Loucy (cell line): ENCODE results near the gene MRPL34.

Experiments used
- H2AFZ ChIP-seq: fragments of 200-600 bp; sonication (generic); 2 replicates; pipeline ENCODE4 v1.6.0; 2016; ENCODE audit warnings: antibody characterized with exemption, mild to moderate bottlenecking, low read length, moderate library complexity
- H3F3A ChIP-seq: fragments of 200-600 bp; 2 replicates; pipeline ENCODE4 v1.6.0; 2016; ENCODE audit warnings: antibody characterized with exemption, low read depth, mild to moderate bottlenecking
- H3K27me3 ChIP-seq: fragments of 200-600 bp; sonication (generic); 2 replicates; pipeline ENCODE4 v1.6.1; 2014; ENCODE audit warnings: low read length, mild to moderate bottlenecking; ENCODE audit not compliant: insufficient read depth, poor library complexity, severe bottlenecking
- H3K36me3 ChIP-seq: fragments of 200-600 bp; sonication (generic); 2 replicates; pipeline ENCODE4 v1.6.1; 2016; ENCODE audit warnings: low read length; ENCODE audit not compliant: insufficient read depth
- H3K4me1 ChIP-seq: fragments of 200-600 bp; sonication (generic); 2 replicates; pipeline ENCODE4 v1.5.1; 2014; ENCODE audit warnings: low read length, mild to moderate bottlenecking; ENCODE audit not compliant: insufficient read depth, poor library complexity, severe bottlenecking
- H3K4me2 ChIP-seq: fragments of 200-600 bp; sonication (generic); 2 replicates; pipeline ENCODE4 v1.6.0; 2014; ENCODE audit warnings: antibody characterized with exemption, low read length, low read depth, mild to moderate bottlenecking; ENCODE audit not compliant: poor library complexity, severe bottlenecking
- H3K4me3 ChIP-seq: fragments of 200-600 bp; sonication (generic); 2 replicates; pipeline ENCODE4 v1.5.1; 2014; ENCODE audit warnings: low read length, mild to moderate bottlenecking, mixed read lengths; ENCODE audit not compliant: poor library complexity, severe bottlenecking
- H3K79me2 ChIP-seq: fragments of 200-600 bp; sonication (generic); 2 replicates; pipeline ENCODE4 v1.6.1; 2014; ENCODE audit warnings: low read length; ENCODE audit not compliant: insufficient read depth
- H3K9ac ChIP-seq: fragments of 200-600 bp; sonication (generic); 2 replicates; pipeline ENCODE4 v1.6.0; 2014; ENCODE audit warnings: mild to moderate bottlenecking, low read depth, low read length, moderate library complexity; ENCODE audit not compliant: poor library complexity, severe bottlenecking
- H3K9me2 ChIP-seq: fragments of 200-600 bp; sonication (generic); replicated peaks from 2 replicates; pipeline ENCODE4 v1.6.1; 2016; ENCODE audit warnings: low read depth, low read length, mixed read lengths
- H3K9me3 ChIP-seq: fragments of 200-600 bp; sonication (generic); 2 replicates; pipeline ENCODE4 v1.6.1; 2014; ENCODE audit warnings: mild to moderate bottlenecking, antibody characterized with exemption, low read length, low read depth; ENCODE audit not compliant: insufficient read depth
- H4K20me1 ChIP-seq: fragments of 200-600 bp; sonication (generic); 2 replicates; pipeline ENCODE4 v1.6.0; 2014; ENCODE audit warnings: antibody characterized with exemption, low read length, mild to moderate bottlenecking; ENCODE audit not compliant: insufficient read depth, poor library complexity, severe bottlenecking
- EZH2phosphoT487 ChIP-seq: fragments of 200-600 bp; IDR thresholded peaks from 2 replicates; pipeline ENCODE4 v1.6.1; 2018; ENCODE audit warnings: antibody characterized with exemption, mild to moderate bottlenecking, moderate library complexity, borderline replicate concordance
- TF ChIP-seq, protein P1 (sequence below): fragments of 200-600 bp; sonication (generic); conservative IDR thresholded peaks from 2 replicates; pipeline ENCODE4 v1.5.1; 2014; ENCODE audit warnings: mild to moderate bottlenecking, antibody characterized with exemption, low read length

MRPL34 gene

DNA sequence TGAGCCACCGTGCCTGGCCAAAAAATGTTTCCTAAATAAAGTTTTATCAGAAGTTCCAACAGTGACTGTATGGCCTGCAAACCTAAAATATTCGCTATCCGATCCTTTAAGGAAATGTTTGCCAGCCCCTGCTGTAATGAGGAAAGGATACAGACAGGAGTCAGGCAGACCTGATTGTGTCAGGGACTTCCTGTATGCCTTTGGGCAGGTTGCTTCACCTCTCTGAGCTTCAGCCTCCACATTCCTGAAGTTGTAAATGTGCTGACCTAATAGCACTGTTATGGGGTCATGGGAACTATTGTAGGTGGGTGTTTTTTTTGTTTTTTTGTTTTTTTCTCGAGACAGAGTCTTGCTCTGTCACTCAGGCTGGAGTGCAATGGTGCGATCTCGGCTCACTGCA, 8.7 kb upstream of the MRPL34 start:
- Histone ChIP-seq H3K9me3 (0 out of 2 replicates have a peak, but pooled peaks cover 2% of the 10 kb centered on the region), H3K79me2 (peaks cover 12% of the 10 kb centered on the region; the same call in 1 of the 2 replicates), H3K4me3 (no peak overlapping the region), H3K9me2 (no peaks in the 10 kb centered on the region), H2AFZ (no peak overlapping the region), H3K36me3 (no peaks in the 10 kb centered on the region), H3K9ac (no peak overlapping the region), H3K4me1 (peaks cover 1% of the 10 kb centered on the region), H3K4me2 (no peak overlapping the region), H3K27me3 (no peaks in the 10 kb centered on the region), H3F3A (no peaks in the 10 kb centered on the region), H4K20me1 (no peaks in the 10 kb centered on the region)
- TF ChIP-seq, protein P1, sequence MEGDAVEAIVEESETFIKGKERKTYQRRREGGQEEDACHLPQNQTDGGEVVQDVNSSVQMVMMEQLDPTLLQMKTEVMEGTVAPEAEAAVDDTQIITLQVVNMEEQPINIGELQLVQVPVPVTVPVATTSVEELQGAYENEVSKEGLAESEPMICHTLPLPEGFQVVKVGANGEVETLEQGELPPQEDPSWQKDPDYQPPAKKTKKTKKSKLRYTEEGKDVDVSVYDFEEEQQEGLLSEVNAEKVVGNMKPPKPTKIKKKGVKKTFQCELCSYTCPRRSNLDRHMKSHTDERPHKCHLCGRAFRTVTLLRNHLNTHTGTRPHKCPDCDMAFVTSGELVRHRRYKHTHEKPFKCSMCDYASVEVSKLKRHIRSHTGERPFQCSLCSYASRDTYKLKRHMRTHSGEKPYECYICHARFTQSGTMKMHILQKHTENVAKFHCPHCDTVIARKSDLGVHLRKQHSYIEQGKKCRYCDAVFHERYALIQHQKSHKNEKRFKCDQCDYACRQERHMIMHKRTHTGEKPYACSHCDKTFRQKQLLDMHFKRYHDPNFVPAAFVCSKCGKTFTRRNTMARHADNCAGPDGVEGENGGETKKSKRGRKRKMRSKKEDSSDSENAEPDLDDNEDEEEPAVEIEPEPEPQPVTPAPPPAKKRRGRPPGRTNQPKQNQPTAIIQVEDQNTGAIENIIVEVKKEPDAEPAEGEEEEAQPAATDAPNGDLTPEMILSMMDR: no peak
- TF ChIP-seq EZH2phosphoT487: no peak

GRCh38 chr19:17300992-17301619, 4.6 kb upstream of the MRPL34 start:
- Histone ChIP-seq H3K79me2 (peaks cover 20% of the 10 kb centered on the region), H3K36me3 (no peaks in the 10 kb centered on the region), H3K4me3 (no peak overlapping the region), H3K27me3 (no peaks in the 10 kb centered on the region), H3K9me3 (0 out of 2 replicates have a peak, but pooled peaks cover 2% of the 10 kb centered on the region), H3K9ac (no peak overlapping the region), H3K4me1 (peaks cover 21% of the 10 kb centered on the region), H3K4me2 (peak overlapping the region; percentile 5), H2AFZ (no peak overlapping the region), H3F3A (peaks cover 9% of the 10 kb centered on the region; the same call in 1 of the 2 replicates), H3K9me2 (no peaks in the 10 kb centered on the region), H4K20me1 (no peaks in the 10 kb centered on the region)
- TF ChIP-seq EZH2phosphoT487: no peak
- TF ChIP-seq, protein P1: no peak

GRCh38 chr19:17302391-17303166, 3.1 kb upstream of the MRPL34 start:
- Histone ChIP-seq H3F3A (peaks cover 9% of the 10 kb centered on the region; the same call in 1 of the 2 replicates), H2AFZ (peak overlapping the region; percentile 77), H4K20me1 (no peaks in the 10 kb centered on the region), H3K9ac (peak overlapping the region; percentile 83), H3K9me3 (0 out of 2 replicates have a peak, but pooled peaks cover 2% of the 10 kb centered on the region), H3K9me2 (no peaks in the 10 kb centered on the region), H3K4me2 (peak overlapping the region; percentile 83), H3K4me1 (peaks cover 26% of the 10 kb centered on the region), H3K27me3 (no peaks in the 10 kb centered on the region), H3K4me3 (peak overlapping the region; percentile 77), H3K36me3 (no peaks in the 10 kb centered on the region), H3K79me2 (peaks cover 33% of the 10 kb centered on the region)
- no peak for TF ChIP-seq EZH2phosphoT487
- TF ChIP-seq, protein P1: no peak
